Iris pigment epithelial cell (primary cell): ENCODE results near the gene IREB2.
"Not testable (repeated sequence)": the region's sequence is repeated elsewhere in the genome, so short reads cannot be mapped to it uniquely, and the experiment has no call there.

ENCODE experiments used
- DNase-seq: peaks from one replicate; pipeline ENCODE4 v3.0.0-alpha.2; 2011; ENCODE audit warnings: low read depth

The IREB2 gene

GRCh38 chr15:78437762-78438618 is at the start of gene IREB2:
Gene IREB2, plus strand, starts transcription at chr15:78438216. Its CDS starts 122 bp downstream, at chr15:78438338.
- peak; percentile 96 for DNase-seq

GRCh38 chr15:78388865-78389264 is 49.2 kb upstream of the IREB2 start:
- no peak for DNase-seq

- DNase-seq = no peak
Observed at GRCh38 chr15:78389322-78389721, 48.7 kb upstream of the IREB2 start.

- DNase-seq = no peak
Observed at GRCh38 chr15:78389738-78390137, 48.3 kb upstream of the IREB2 start.

GRCh38 chr15:78390242-78390641 is 47.8 kb upstream of the IREB2 start:
- DNase-seq = no peak

GRCh38 chr15:78390826-78391225 is 47.2 kb upstream of the IREB2 start:
- no peak for DNase-seq

GRCh38 chr15:78391781-78392180 is 46.2 kb upstream of the IREB2 start:
- no peak for DNase-seq

GRCh38 chr15:78392430-78392829 is 45.6 kb upstream of the IREB2 start:
- no peak for DNase-seq

GRCh38 chr15:78393137-78393536 is 44.9 kb upstream of the IREB2 start:
- DNase-seq = no peak

- DNase-seq = no peak
Observed at GRCh38 chr15:78394026-78394425, 44.0 kb upstream of the IREB2 start.

GRCh38 chr15:78394981-78395616 is 42.9 kb upstream of the IREB2 start:
- DNase-seq = no peak

- no peak for DNase-seq
Observed at GRCh38 chr15:78396186-78396814, 41.7 kb upstream of the IREB2 start.

- peak; percentile 23 for DNase-seq
Observed at GRCh38 chr15:78396976-78397375, 41.0 kb upstream of the IREB2 start.

- no peak for DNase-seq
Observed at GRCh38 chr15:78397382-78397781, 40.6 kb upstream of the IREB2 start.

- DNase-seq = no peak
Observed at GRCh38 chr15:78398076-78398825, 39.8 kb upstream of the IREB2 start.

GRCh38 chr15:78399091-78399490 is 38.9 kb upstream of the IREB2 start:
- DNase-seq = no peak

GRCh38 chr15:78402061-78402610 is 35.9 kb upstream of the IREB2 start:
- no peak for DNase-seq

GRCh38 chr15:78404125-78404524 is 33.9 kb upstream of the IREB2 start:
- no peak for DNase-seq

- not testable (repeated sequence) for DNase-seq
Observed at GRCh38 chr15:78404796-78405195, 33.2 kb upstream of the IREB2 start.

GRCh38 chr15:78405336-78405924 is 32.6 kb upstream of the IREB2 start:
- no peak for DNase-seq

- DNase-seq = no peak
Observed at GRCh38 chr15:78406016-78406585, 31.9 kb upstream of the IREB2 start.
